ENCODE measurements around the gene APCDD1L. TPM values are rescaled to one million over a fixed set of nuclear protein-coding genes. Genes with fewer than 3 reads are reported as not detected.

The APCDD1L gene
- total RNA-seq, 1 donor from 2014 or later = 4.2 TPM

- Histone ChIP-seq H3K4me1 (ENCODE audit: control insufficient read depth in 3 of 3, insufficient read depth in 3 of 3, low read length in 3 of 3) (no peaks in the 10 kb centered on the region), H3K9me3 (ENCODE audit: control insufficient read depth in 3 of 3, low read length in 3 of 3) (peaks cover 13 to 16% (median 13%) of the 10 kb centered on the region in 3 donors), H3K9ac (ENCODE audit: low read depth in 1 of 3, low read length in 3 of 3) (no peak overlapping the region), H3K36me3 (ENCODE audit: control insufficient read depth in 3 of 3, insufficient read depth in 3 of 3, low read length in 3 of 3) (no peaks in the 10 kb centered on the region), H3K27ac (ENCODE audit: low read depth, low read length) (no peak overlapping the region), H3K27me3 (ENCODE audit: control insufficient read depth in 3 of 3, insufficient read depth in 3 of 3, low read length in 3 of 3) (peaks cover 0 to 3% (median 0%) of the 10 kb centered on the region in 3 donors), H3K4me3 (ENCODE audit: low read length in 3 of 3) (no peak overlapping the region)
Measured at GRCh38 chr20:58504566-58504965, 10.6 kb downstream of the APCDD1L start.

GRCh38 chr20:58503668-58504067, 11.5 kb downstream of the APCDD1L start:
- Histone ChIP-seq H3K27ac (ENCODE audit: low read depth, low read length) (no peak overlapping the region), H3K36me3 (ENCODE audit: control insufficient read depth in 3 of 3, insufficient read depth in 3 of 3, low read length in 3 of 3) (no peaks in the 10 kb centered on the region), H3K9me3 (ENCODE audit: control insufficient read depth in 3 of 3, low read length in 3 of 3) (peaks cover 13 to 16% (median 15%) of the 10 kb centered on the region in 3 donors), H3K4me3 (ENCODE audit: low read length in 3 of 3) (no peak overlapping the region), H3K27me3 (ENCODE audit: control insufficient read depth in 3 of 3, insufficient read depth in 3 of 3, low read length in 3 of 3) (peaks cover 0 to 1% (median 0%) of the 10 kb centered on the region in 3 donors), H3K4me1 (ENCODE audit: control insufficient read depth in 3 of 3, insufficient read depth in 3 of 3, low read length in 3 of 3) (no peaks in the 10 kb centered on the region), H3K9ac (ENCODE audit: low read depth in 1 of 3, low read length in 3 of 3) (no peak overlapping the region)

GRCh38 chr20:58500256-58500655, 14.9 kb downstream of the APCDD1L start:
- Histone ChIP-seq H3K9ac (ENCODE audit: low read depth in 1 of 3, low read length in 3 of 3) (no peak overlapping the region), H3K36me3 (ENCODE audit: control insufficient read depth in 3 of 3, insufficient read depth in 3 of 3, low read length in 3 of 3) (no peaks in the 10 kb centered on the region), H3K27ac (ENCODE audit: low read depth, low read length) (no peak overlapping the region), H3K27me3 (ENCODE audit: control insufficient read depth in 3 of 3, insufficient read depth in 3 of 3, low read length in 3 of 3) (no peaks in the 10 kb centered on the region), H3K4me3 (ENCODE audit: low read length in 3 of 3) (no peak overlapping the region), H3K4me1 (ENCODE audit: control insufficient read depth in 3 of 3, insufficient read depth in 3 of 3, low read length in 3 of 3) (no peaks in the 10 kb centered on the region), H3K9me3 (ENCODE audit: control insufficient read depth in 3 of 3, low read length in 3 of 3) (peaks cover 10 to 16% (median 13%) of the 10 kb centered on the region in 3 donors)

- H3K36me3 ChIP-seq (ENCODE audit: control insufficient read depth in 3 of 3, insufficient read depth in 3 of 3, low read length in 3 of 3) = no peaks in the 10 kb centered on the region
- H3K27me3 ChIP-seq (ENCODE audit: control insufficient read depth in 3 of 3, insufficient read depth in 3 of 3, low read length in 3 of 3) = no peaks in the 10 kb centered on the region
- H3K4me3 ChIP-seq (ENCODE audit: low read length in 3 of 3) = no peak overlapping the region
- H3K9ac ChIP-seq (ENCODE audit: low read depth in 1 of 3, low read length in 3 of 3) = no peak overlapping the region
- no peak overlapping the region for H3K27ac ChIP-seq (ENCODE audit: low read depth, low read length)
- H3K9me3 ChIP-seq (ENCODE audit: control insufficient read depth in 3 of 3, low read length in 3 of 3) = peaks cover under 1 to 4% (median 3%) of the 10 kb centered on the region in 3 donors
- H3K4me1 ChIP-seq (ENCODE audit: control insufficient read depth in 3 of 3, insufficient read depth in 3 of 3, low read length in 3 of 3) = no peaks in the 10 kb centered on the region
Measured at GRCh38 chr20:58498470-58499068, 16.6 kb downstream of the APCDD1L start.

- Histone ChIP-seq H3K4me3 (ENCODE audit: low read length in 3 of 3) (no peak overlapping the region), H3K27ac (ENCODE audit: low read depth, low read length) (no peak overlapping the region), H3K36me3 (ENCODE audit: control insufficient read depth in 3 of 3, insufficient read depth in 3 of 3, low read length in 3 of 3) (no peaks in the 10 kb centered on the region), H3K27me3 (ENCODE audit: control insufficient read depth in 3 of 3, insufficient read depth in 3 of 3, low read length in 3 of 3) (no peaks in the 10 kb centered on the region), H3K4me1 (ENCODE audit: control insufficient read depth in 3 of 3, insufficient read depth in 3 of 3, low read length in 3 of 3) (no peaks in the 10 kb centered on the region), H3K9ac (ENCODE audit: low read depth in 1 of 3, low read length in 3 of 3) (no peak overlapping the region), H3K9me3 (ENCODE audit: control insufficient read depth in 3 of 3, low read length in 3 of 3) (peaks cover 0 to 2% (median 2%) of the 10 kb centered on the region in 3 donors)
Measured at GRCh38 chr20:58497724-58498469, 17.3 kb downstream of the APCDD1L start.

DNA sequence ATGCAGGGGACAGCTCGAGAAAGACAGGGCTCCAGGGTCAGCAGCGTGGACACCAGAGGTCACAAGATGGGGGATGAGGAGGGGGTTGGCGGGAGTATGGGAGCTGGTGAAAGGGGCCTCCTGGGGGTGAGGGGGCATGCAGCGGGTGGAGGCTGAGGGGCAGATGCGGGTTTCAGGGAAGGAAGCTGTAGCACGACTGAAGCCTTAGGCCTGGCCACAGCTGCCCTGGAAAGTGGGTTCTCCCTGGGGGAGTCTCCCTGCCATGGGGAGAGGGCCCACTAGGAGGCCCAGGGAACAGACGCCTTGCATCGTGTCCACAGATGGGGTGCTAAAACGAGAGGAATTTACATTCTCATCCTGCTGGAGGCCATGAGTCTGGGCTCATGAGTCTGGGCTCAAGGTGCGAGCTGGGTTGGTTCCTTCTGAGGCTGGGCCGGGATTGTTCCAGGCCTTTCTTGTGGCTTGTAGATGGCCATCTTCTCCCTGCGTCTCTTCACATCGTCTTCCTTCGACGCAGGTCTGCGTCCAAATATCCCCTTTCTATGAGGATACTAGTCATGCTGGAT, 18.0 kb downstream of the APCDD1L start:
- Histone ChIP-seq H3K36me3 (ENCODE audit: control insufficient read depth in 3 of 3, insufficient read depth in 3 of 3, low read length in 3 of 3) (no peaks in the 10 kb centered on the region), H3K27ac (ENCODE audit: low read depth, low read length) (no peak overlapping the region), H3K4me3 (ENCODE audit: low read length in 3 of 3) (no peak overlapping the region), H3K27me3 (ENCODE audit: control insufficient read depth in 3 of 3, insufficient read depth in 3 of 3, low read length in 3 of 3) (no peaks in the 10 kb centered on the region), H3K4me1 (ENCODE audit: control insufficient read depth in 3 of 3, insufficient read depth in 3 of 3, low read length in 3 of 3) (no peaks in the 10 kb centered on the region), H3K9ac (ENCODE audit: low read depth in 1 of 3, low read length in 3 of 3) (no peak overlapping the region), H3K9me3 (ENCODE audit: control insufficient read depth in 3 of 3, low read length in 3 of 3) (peaks cover 0 to 2% (median 2%) of the 10 kb centered on the region in 3 donors)

GRCh38 chr20:58496429-58496769, 18.8 kb downstream of the APCDD1L start:
- H3K9ac ChIP-seq (ENCODE audit: low read depth in 1 of 3, low read length in 3 of 3) = no peak overlapping the region
- no peaks in the 10 kb centered on the region for H3K27me3 ChIP-seq (ENCODE audit: control insufficient read depth in 3 of 3, insufficient read depth in 3 of 3, low read length in 3 of 3)
- peaks cover 0 to 2% (median under 1%) of the 10 kb centered on the region in 3 donors for H3K9me3 ChIP-seq (ENCODE audit: control insufficient read depth in 3 of 3, low read length in 3 of 3)
- no peak overlapping the region for H3K27ac ChIP-seq (ENCODE audit: low read depth, low read length)
- no peak overlapping the region for H3K4me3 ChIP-seq (ENCODE audit: low read length in 3 of 3)
- no peaks in the 10 kb centered on the region for H3K4me1 ChIP-seq (ENCODE audit: control insufficient read depth in 3 of 3, insufficient read depth in 3 of 3, low read length in 3 of 3)
- H3K36me3 ChIP-seq (ENCODE audit: control insufficient read depth in 3 of 3, insufficient read depth in 3 of 3, low read length in 3 of 3) = no peaks in the 10 kb centered on the region

DNA sequence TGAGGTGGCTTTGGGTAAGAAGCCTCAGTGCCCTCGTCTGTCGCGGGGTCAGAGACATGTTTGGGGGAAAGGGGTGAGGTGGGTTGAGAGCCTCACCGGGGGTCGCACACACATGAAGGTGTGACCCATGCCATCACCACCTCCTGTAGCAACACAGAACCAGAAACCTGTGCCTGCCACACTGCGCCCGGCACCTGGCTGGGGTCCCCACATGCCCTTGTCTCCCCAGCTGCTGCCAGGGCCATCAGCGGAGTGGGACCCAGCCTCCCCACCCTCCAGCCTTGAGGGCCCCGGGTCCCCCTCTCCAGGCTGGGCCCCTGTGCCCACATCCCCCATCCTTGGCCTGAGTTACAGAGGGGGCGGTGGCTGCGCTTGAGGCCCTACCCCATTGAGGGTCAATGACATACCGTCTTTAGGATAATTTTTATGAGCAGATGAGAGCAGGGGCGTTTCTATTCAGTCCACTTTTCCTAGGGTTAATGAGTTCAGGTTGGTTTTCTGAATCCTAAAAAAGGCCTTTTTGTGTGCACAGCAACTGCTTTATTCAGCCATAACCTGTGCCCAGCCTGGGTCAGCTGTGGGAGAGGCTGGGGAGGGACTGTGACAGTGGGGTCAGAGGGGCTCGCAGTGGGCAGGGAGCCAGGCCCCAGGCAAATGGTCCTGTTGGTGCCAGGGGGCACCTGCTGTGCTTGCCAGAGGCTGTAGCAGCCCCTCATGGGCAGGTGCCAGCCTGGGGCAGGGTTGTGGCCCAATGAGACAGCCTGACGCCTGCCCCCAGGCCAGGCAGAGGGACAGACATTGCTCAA, 19.4 kb downstream of the APCDD1L start:
- H3K9me3 ChIP-seq (ENCODE audit: control insufficient read depth in 3 of 3, low read length in 3 of 3) = peaks cover 0 to 2% (median 0%) of the 10 kb centered on the region in 3 donors
- H3K4me3 ChIP-seq (ENCODE audit: low read length in 3 of 3) = no peak overlapping the region
- no peak overlapping the region for H3K9ac ChIP-seq (ENCODE audit: low read depth in 1 of 3, low read length in 3 of 3)
- H3K36me3 ChIP-seq (ENCODE audit: control insufficient read depth in 3 of 3, insufficient read depth in 3 of 3, low read length in 3 of 3) = no peaks in the 10 kb centered on the region
- no peak overlapping the region for H3K27ac ChIP-seq (ENCODE audit: low read depth, low read length)
- no peaks in the 10 kb centered on the region for H3K4me1 ChIP-seq (ENCODE audit: control insufficient read depth in 3 of 3, insufficient read depth in 3 of 3, low read length in 3 of 3)
- no peaks in the 10 kb centered on the region for H3K27me3 ChIP-seq (ENCODE audit: control insufficient read depth in 3 of 3, insufficient read depth in 3 of 3, low read length in 3 of 3)

DNA sequence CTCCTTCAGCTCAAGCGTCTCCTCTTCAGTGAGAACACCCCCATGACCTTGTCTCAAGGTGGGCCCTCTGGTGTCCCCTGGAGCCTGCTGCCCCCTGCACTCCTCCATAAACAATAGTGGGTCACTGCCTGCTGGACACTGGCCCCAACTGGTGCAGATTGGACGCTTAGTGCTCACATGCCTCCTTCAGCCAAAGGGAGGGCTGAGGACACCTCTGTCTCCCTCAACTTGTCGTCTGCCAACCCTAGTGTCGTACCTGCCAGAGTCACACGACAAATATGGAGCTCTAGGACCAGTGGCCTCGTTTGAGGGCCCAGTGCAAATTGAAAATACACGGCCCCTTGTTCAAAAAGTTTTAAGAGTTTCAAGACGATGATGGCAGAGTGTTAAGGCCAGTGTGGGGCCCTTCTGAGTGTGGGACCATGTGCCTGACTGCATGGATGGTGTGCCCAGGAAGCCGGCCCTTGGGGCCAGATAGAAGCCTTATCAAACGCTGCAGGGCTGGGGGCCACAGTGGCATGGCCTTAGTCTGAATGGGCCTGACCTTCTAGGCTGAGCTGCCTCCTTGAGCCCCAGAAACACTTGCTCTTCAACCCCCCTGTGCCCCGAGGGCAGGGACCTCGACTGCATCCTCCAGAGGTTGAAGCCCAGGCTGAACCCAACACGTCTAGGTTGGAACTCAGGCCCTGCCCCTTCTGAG, 20.1 kb downstream of the APCDD1L start:
- Histone ChIP-seq H3K9me3 (ENCODE audit: control insufficient read depth in 3 of 3, low read length in 3 of 3) (peaks cover 0 to 2% (median 0%) of the 10 kb centered on the region in 3 donors), H3K27me3 (ENCODE audit: control insufficient read depth in 3 of 3, insufficient read depth in 3 of 3, low read length in 3 of 3) (no peaks in the 10 kb centered on the region), H3K9ac (ENCODE audit: low read depth in 1 of 3, low read length in 3 of 3) (no peak overlapping the region), H3K27ac (ENCODE audit: low read depth, low read length) (no peak overlapping the region), H3K4me1 (ENCODE audit: control insufficient read depth in 3 of 3, insufficient read depth in 3 of 3, low read length in 3 of 3) (no peaks in the 10 kb centered on the region), H3K36me3 (ENCODE audit: control insufficient read depth in 3 of 3, insufficient read depth in 3 of 3, low read length in 3 of 3) (no peaks in the 10 kb centered on the region), H3K4me3 (ENCODE audit: low read length in 3 of 3) (no peak overlapping the region)

Data from skeletal muscle tissue (tissue), 4 donors.